H9 (cell line): ENCODE data around the gene GNAO1. TPM values are rescaled to one million over a fixed set of nuclear protein-coding genes. Genes with fewer than 3 reads are reported as not detected.

Source experiments
- DNase-seq: peaks from one replicate; pipeline ENCODE4 v3.0.0-alpha.2; 2017
- H2AFZ ChIP-seq: one replicate; pipeline ENCODE4 v1.6.1; 2013; ENCODE audit warnings: mild to moderate bottlenecking, low read length, control low read depth, moderate library complexity
- H2AK5ac ChIP-seq: 2 replicates; pipeline ENCODE4 v1.6.1; 2013; ENCODE audit warnings: low read length, control low read depth, mixed read lengths; ENCODE audit not compliant: insufficient read length
- H2BK120ac ChIP-seq: one replicate; pipeline ENCODE4 v1.6.1; 2013; ENCODE audit warnings: low read depth, mild to moderate bottlenecking, low read length, control low read depth, inconsistent platforms; ENCODE audit not compliant: poor library complexity, severe bottlenecking
- H2BK12ac ChIP-seq: 2 replicates; pipeline ENCODE4 v1.6.1; 2013; ENCODE audit warnings: low read length, control low read depth, mixed read lengths, low read depth; ENCODE audit not compliant: insufficient read length
- H2BK15ac ChIP-seq: 2 replicates; pipeline ENCODE4 v1.6.1; 2013; ENCODE audit warnings: low read depth, low read length, control low read depth
- H2BK20ac ChIP-seq: one replicate; pipeline ENCODE4 v1.6.1; 2013; ENCODE audit warnings: low read depth, mild to moderate bottlenecking, low read length, control low read depth, inconsistent platforms; ENCODE audit not compliant: poor library complexity, severe bottlenecking
- H2BK5ac ChIP-seq: 2 replicates; pipeline ENCODE4 v1.6.1; 2013; ENCODE audit warnings: low read length, control low read depth, mixed read lengths; ENCODE audit not compliant: insufficient read length
- H3K14ac ChIP-seq: 2 replicates; pipeline ENCODE4 v1.6.1; 2013; ENCODE audit warnings: low read length, control low read depth; ENCODE audit not compliant: insufficient read depth
- H3K18ac ChIP-seq: 2 replicates; pipeline ENCODE4 v1.6.1; 2013; ENCODE audit warnings: low read depth, mild to moderate bottlenecking, mixed read lengths, low read length, control low read depth; ENCODE audit not compliant: insufficient read length
- H3K23ac ChIP-seq: 2 replicates; pipeline ENCODE4 v1.6.1; 2013; ENCODE audit warnings: low read length, control low read depth, mixed read lengths, low read depth; ENCODE audit not compliant: insufficient read length
- H3K23me2 ChIP-seq: 2 replicates; pipeline ENCODE4 v1.6.1; 2013; ENCODE audit warnings: low read depth, mild to moderate bottlenecking, mixed read lengths, low read length, control low read depth; ENCODE audit not compliant: insufficient read length, poor library complexity, severe bottlenecking
- H3K27ac ChIP-seq: 2 replicates; pipeline ENCODE4 v1.5.1; 2013; ENCODE audit warnings: low read length, control low read depth, mixed read lengths, low read depth; ENCODE audit not compliant: insufficient read length
- H3K27me3 ChIP-seq: 2 replicates; pipeline ENCODE4 v1.6.1; 2013; ENCODE audit warnings: low read length, control low read depth, inconsistent platforms; ENCODE audit not compliant: insufficient read depth
- H3K4ac ChIP-seq: 2 replicates; pipeline ENCODE4 v1.6.1; 2013; ENCODE audit warnings: low read depth, mild to moderate bottlenecking, control low read depth, inconsistent platforms, low read length, moderate library complexity
- H3K4me1 ChIP-seq: 2 replicates; pipeline ENCODE4 v1.6.1; 2013; ENCODE audit warnings: low read length, control low read depth, inconsistent platforms; ENCODE audit not compliant: insufficient read depth
- H3K4me2 ChIP-seq: 2 replicates; pipeline ENCODE4 v1.6.1; 2013; ENCODE audit warnings: low read length, control low read depth, mixed read lengths; ENCODE audit not compliant: insufficient read length, insufficient read depth
- H3K56ac ChIP-seq: 2 replicates; pipeline ENCODE4 v1.6.1; 2013; ENCODE audit warnings: low read depth, mild to moderate bottlenecking, mixed read lengths, low read length, control low read depth; ENCODE audit not compliant: insufficient read length
- H3K79me1 ChIP-seq: 2 replicates; pipeline ENCODE4 v1.6.1; 2013; ENCODE audit warnings: low read depth, mild to moderate bottlenecking, moderate library complexity, low read length, control low read depth, inconsistent platforms; ENCODE audit not compliant: insufficient read depth, poor library complexity, severe bottlenecking
- H3K79me2 ChIP-seq: 2 replicates; pipeline ENCODE4 v1.6.1; 2013; ENCODE audit warnings: low read length, control low read depth, inconsistent platforms; ENCODE audit not compliant: insufficient read depth
- H3K9ac ChIP-seq: 2 replicates; pipeline ENCODE4 v1.6.1; 2013; ENCODE audit warnings: low read length, control low read depth, mixed read lengths; ENCODE audit not compliant: insufficient read length; ENCODE audit errors: extremely low read depth
- H3K9me3 ChIP-seq: one replicate; pipeline ENCODE4 v1.6.1; 2013; ENCODE audit warnings: low read depth, low read length, inconsistent platforms; ENCODE audit not compliant: control insufficient read depth
- H3T11ph ChIP-seq: one replicate; pipeline ENCODE4 v1.6.1; 2013; ENCODE audit warnings: mild to moderate bottlenecking, low read length, control low read depth, inconsistent platforms
- H4K20me1 ChIP-seq: one replicate; pipeline ENCODE4 v1.6.1; 2013; ENCODE audit not compliant: control insufficient read depth, insufficient read length, insufficient read depth
- H4K5ac ChIP-seq: 2 replicates; pipeline ENCODE4 v1.6.1; 2013; ENCODE audit warnings: low read depth, mild to moderate bottlenecking, mixed read lengths, low read length, control low read depth; ENCODE audit not compliant: insufficient read length
- H4K8ac ChIP-seq: replicated peaks from 2 replicates; pipeline ENCODE4 v1.6.1; 2013; ENCODE audit warnings: low read length, control low read depth, mixed read lengths, low read depth; ENCODE audit not compliant: insufficient read length
- H4K91ac ChIP-seq: 2 replicates; pipeline ENCODE4 v1.6.1; 2013; ENCODE audit warnings: low read depth, mild to moderate bottlenecking, moderate library complexity, mixed read lengths, low read length, control low read depth; ENCODE audit not compliant: insufficient read length
- H3K27ac Mint-ChIP-seq, 3 experiments: 2 replicates in 2 of 3; 3 replicates in 1 of 3; pipeline ENCODE4 v1.8.0; 2020 to 2021; ENCODE audit warnings: mixed read lengths in 3 of 3, mild to moderate bottlenecking in 1 of 3, moderate library complexity in 1 of 3
- H3K27me3 Mint-ChIP-seq: 2 replicates; pipeline ENCODE4 v1.8.0; 2021; ENCODE audit warnings: low read depth, mild to moderate bottlenecking, moderate library complexity, mixed read lengths
- H3K36me3 Mint-ChIP-seq, 3 experiments: 2 replicates in 2 of 3; 3 replicates in 1 of 3; pipeline ENCODE4 v1.8.0; 2020 to 2021; ENCODE audit warnings: low read depth in 3 of 3, mixed read lengths in 3 of 3; ENCODE audit not compliant: insufficient read depth in 1 of 3
- H3K4me1 Mint-ChIP-seq, 2 experiments: 2 replicates each; pipeline ENCODE4 v1.8.0; 2020; ENCODE audit warnings: mixed read lengths in 2 of 2
- H3K4me3 Mint-ChIP-seq, 2 experiments: 2 replicates in 1 of 2; 3 replicates in 1 of 2; pipeline ENCODE4 v1.8.0; 2020 to 2021; ENCODE audit warnings: mild to moderate bottlenecking in 2 of 2, mixed read lengths in 2 of 2, moderate library complexity in 1 of 2
- H3K9me3 Mint-ChIP-seq, 2 experiments: 2 replicates in 1 of 2; 3 replicates in 1 of 2; pipeline ENCODE4 v1.8.0; 2020; ENCODE audit warnings: mild to moderate bottlenecking in 2 of 2, mixed read lengths in 2 of 2, moderate library complexity in 1 of 2
- WGBS: extraction: QIAGEN DNeasy Blood & Tissue Kit; methylation state at CpG from one replicate; pipeline ENCODE4 v1.1.7; 2013; ENCODE audit warnings: missing lambda C conversion rate, low lambda C conversion rate, mixed read lengths; ENCODE audit not compliant: insufficient read length; ENCODE audit errors: extremely low coverage; 5-methylcytosine and 5-hydroxymethylcytosine counted together
- total RNA-seq: library from RNA; stranded (reverse); gene quantifications from 2 replicates; pipeline ENCODE4 v1.2.1, GENCODE V29; 2021
- TF ChIP-seq, protein P1 (sequence below): fragments of 200-600 bp; sonication (generic); conservative IDR thresholded peaks from 3 replicates; pipeline ENCODE4 v1.8.0; 2021; ENCODE audit warnings: antibody characterized with exemption, mild to moderate bottlenecking

GNAO1 gene
- total RNA-seq, 1 experiment from 2014 or later, result 16.9 TPM

DNA sequence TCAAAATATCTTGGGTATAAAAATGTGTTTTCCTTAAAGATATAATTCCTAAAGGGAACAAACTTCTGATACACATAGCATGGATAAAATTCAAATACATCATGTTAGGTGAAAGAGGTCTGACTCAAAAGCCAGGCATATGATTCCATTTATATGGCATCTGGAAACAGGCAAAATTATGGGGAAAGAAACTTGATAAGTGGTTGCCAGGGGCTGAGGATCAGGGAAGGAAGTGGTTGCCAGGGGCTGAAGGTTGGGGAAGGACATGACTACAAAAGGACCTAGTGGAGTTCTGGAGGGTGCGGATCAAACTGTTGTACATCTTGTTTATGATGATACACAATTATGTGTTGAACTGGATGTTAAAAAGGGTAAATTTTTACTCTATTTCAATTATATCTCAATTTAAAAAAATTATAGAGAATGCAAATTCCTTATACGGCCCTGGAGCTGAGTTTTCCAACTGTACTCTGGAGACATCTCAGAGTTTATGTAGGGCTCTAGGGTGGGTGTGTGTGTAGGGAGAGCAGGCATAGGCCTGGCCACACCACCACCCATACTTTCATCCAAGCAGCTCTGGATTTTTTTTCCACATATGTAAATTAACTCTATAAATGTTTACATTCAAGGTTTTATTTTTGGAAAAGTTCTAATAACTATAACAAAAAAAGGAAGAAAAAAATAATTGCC is 179.0 kb downstream of the GNAO1 start:
- Histone ChIP-seq H3K23ac (no peak overlapping the region), H3K27me3 (no peaks in the 10 kb centered on the region), H2BK120ac (no peak overlapping the region), H3K79me2 (no peaks in the 10 kb centered on the region), H4K20me1 (no peaks in the 10 kb centered on the region), H3K79me1 (no peaks in the 10 kb centered on the region), H3K14ac (no peak overlapping the region), H3K4me2 (no peak overlapping the region), H4K91ac (no peak overlapping the region), H3K56ac (no peak overlapping the region), H3K23me2 (no peaks in the 10 kb centered on the region), H3K18ac (no peak overlapping the region), H4K8ac (no peak overlapping the region), H2BK15ac (no peak overlapping the region), H2AFZ (no peak overlapping the region), H2BK5ac (no peak overlapping the region), H3K9ac (no peak overlapping the region), H2AK5ac (no peak overlapping the region), H3K9me3 (no peaks in the 10 kb centered on the region), H3K4ac (no peak overlapping the region), H2BK12ac (no peak overlapping the region), H3T11ph (no peak overlapping the region), H3K4me1 (no peaks in the 10 kb centered on the region), H2BK20ac (no peak overlapping the region), H4K5ac (no peak overlapping the region), H3K27ac (no peak overlapping the region)
- TF ChIP-seq, protein P1, sequence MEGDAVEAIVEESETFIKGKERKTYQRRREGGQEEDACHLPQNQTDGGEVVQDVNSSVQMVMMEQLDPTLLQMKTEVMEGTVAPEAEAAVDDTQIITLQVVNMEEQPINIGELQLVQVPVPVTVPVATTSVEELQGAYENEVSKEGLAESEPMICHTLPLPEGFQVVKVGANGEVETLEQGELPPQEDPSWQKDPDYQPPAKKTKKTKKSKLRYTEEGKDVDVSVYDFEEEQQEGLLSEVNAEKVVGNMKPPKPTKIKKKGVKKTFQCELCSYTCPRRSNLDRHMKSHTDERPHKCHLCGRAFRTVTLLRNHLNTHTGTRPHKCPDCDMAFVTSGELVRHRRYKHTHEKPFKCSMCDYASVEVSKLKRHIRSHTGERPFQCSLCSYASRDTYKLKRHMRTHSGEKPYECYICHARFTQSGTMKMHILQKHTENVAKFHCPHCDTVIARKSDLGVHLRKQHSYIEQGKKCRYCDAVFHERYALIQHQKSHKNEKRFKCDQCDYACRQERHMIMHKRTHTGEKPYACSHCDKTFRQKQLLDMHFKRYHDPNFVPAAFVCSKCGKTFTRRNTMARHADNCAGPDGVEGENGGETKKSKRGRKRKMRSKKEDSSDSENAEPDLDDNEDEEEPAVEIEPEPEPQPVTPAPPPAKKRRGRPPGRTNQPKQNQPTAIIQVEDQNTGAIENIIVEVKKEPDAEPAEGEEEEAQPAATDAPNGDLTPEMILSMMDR, result no peak
- Mint-ChIP-seq H3K27ac (no peak overlapping the region; a peak in 1 of 7 replicates), H3K27me3 (no peaks in the 10 kb centered on the region), H3K9me3 (no peaks in the 10 kb centered on the region), H3K4me3 (no peak overlapping the region), H3K36me3 (peaks cover 5 to 11% (median 9%) of the 10 kb centered on the region in 3 experiments; a peak in 5 of 7 replicates), H3K4me1 (peaks cover 3 to 7% of the 10 kb centered on the region in 2 experiments)
- DNase-seq, result no peak
- no CpG with 5 or more reads among the region's 2 CpGs for WGBS
